Natural killer cell treated with Interleukin-12 subunit alpha and Interleukin-12 subunit beta and Interleukin-15 and Interleukin-18, amount 100 ng/mL, for 72 hours (primary cell): ENCODE results near the gene PMPCA. TPM values are rescaled to one million over a fixed set of nuclear protein-coding genes. Genes with fewer than 3 reads are reported as not detected.

Experiments
- ATAC-seq, 2 donors: fragments of 150-1000 bp; cut with Tn5 transposase in 1 of 2; sonication (Bioruptor Pico), chemical (Tn5 transposase) in 1 of 2; 2 replicates each; pipeline ENCODE4 v1.10.0; 2021
- DNase-seq: peaks from one replicate; pipeline ENCODE4 v3.0.0; 2022; ENCODE audit warnings: low spot score
- H3K27ac Mint-ChIP-seq, 2 donors: 1 replicate in 1 of 2; 2 replicates in 1 of 2; pipeline ENCODE4 v1.8.0; 2022; ENCODE audit warnings: mixed read lengths in 2 of 2, mild to moderate bottlenecking in 1 of 2, moderate library complexity in 1 of 2
- H3K27me3 Mint-ChIP-seq, 2 donors: 1 replicate in 1 of 2; 2 replicates in 1 of 2; pipeline ENCODE4 v1.8.0; 2022; ENCODE audit warnings: mixed read lengths in 2 of 2
- H3K36me3 Mint-ChIP-seq: one replicate; pipeline ENCODE4 v1.8.0; 2022; ENCODE audit warnings: mixed read lengths
- H3K4me1 Mint-ChIP-seq, 2 donors: 1 replicate in 1 of 2; 2 replicates in 1 of 2; pipeline ENCODE4 v1.8.0; 2022; ENCODE audit warnings: low read depth in 2 of 2, mixed read lengths in 2 of 2, mild to moderate bottlenecking in 1 of 2
- H3K4me3 Mint-ChIP-seq: one replicate; pipeline ENCODE4 v1.8.0; 2022; ENCODE audit warnings: mixed read lengths
- H3K9me3 Mint-ChIP-seq: 2 replicates; pipeline ENCODE4 v1.8.0; 2022; ENCODE audit warnings: mixed read lengths
- total RNA-seq, 2 donors: library from RNA; stranded (reverse); gene quantifications; one replicate each; pipeline ENCODE4 v1.2.3, GENCODE V29; 2022

The PMPCA gene, protein sequence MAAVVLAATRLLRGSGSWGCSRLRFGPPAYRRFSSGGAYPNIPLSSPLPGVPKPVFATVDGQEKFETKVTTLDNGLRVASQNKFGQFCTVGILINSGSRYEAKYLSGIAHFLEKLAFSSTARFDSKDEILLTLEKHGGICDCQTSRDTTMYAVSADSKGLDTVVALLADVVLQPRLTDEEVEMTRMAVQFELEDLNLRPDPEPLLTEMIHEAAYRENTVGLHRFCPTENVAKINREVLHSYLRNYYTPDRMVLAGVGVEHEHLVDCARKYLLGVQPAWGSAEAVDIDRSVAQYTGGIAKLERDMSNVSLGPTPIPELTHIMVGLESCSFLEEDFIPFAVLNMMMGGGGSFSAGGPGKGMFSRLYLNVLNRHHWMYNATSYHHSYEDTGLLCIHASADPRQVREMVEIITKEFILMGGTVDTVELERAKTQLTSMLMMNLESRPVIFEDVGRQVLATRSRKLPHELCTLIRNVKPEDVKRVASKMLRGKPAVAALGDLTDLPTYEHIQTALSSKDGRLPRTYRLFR
- total RNA-seq, result 100 to 1,000 TPM in 1 of 2 donors, 10 to 100 TPM in 1; 66.2 to 107 TPM

DNA sequence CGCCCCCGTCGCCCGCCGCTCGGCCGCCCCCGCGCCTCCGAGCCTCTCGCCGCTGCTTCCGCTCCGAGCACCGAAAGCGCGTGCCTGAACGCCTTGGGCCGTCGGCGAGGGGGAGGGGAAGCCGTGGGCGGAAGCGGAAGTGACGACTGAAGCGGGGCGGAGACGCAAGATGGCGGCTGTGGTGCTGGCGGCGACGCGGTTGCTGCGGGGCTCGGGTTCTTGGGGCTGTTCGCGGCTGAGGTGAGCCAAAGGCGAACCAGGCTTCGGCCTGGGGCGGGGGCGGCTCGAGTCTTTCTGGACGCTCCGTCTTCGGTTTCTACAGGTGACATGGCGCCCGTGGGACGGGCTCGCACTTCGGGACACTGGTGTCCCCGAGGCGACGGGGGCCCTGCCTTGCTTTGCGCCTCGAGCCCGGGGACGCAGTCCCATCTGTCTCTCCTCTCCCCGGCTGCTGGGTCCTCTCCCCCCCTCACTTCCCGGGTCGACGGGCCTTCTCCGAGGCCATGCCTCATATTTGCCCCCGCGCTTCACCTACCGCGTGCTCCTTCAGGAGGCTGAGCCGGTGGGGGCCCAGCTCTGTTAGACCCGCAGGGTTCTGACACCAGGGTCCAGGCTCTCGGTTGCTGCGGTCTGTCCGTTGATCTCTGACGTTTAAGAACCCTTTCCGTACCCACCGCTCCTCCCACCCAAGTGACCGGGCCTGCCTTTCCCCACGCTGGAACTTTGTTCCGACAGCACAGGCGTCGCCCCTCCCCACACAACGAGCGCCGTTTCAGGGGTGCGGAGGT is at the start of gene PMPCA, which contains the start of gene ENTR1:
PMPCA (plus strand) TSS at position 159 of the 788 bp plus-strand sequence; CDS start at position 170, 11 bp downstream.
ENTR1 (minus strand) TSS at position 115 of the 788 bp plus-strand sequence. CDS start 217 bp downstream, outside the sequence.
- ATAC-seq (peak; percentile 92 to 97), DNase-seq (peak; percentile 96)
- Mint-ChIP-seq H3K4me3 (peak within 1 kb of the TSS; percentile 90), H3K36me3 (peaks cover 16% of the 10 kb centered on the region), H3K27me3 (no peaks in the 10 kb centered on the region), H3K4me1 (peaks cover 29 to 30% of the 10 kb centered on the region in 2 donors), H3K27ac (peak within 1 kb of the TSS; percentile 86 to 91), H3K9me3 (no peaks in the 10 kb centered on the region)

DNA sequence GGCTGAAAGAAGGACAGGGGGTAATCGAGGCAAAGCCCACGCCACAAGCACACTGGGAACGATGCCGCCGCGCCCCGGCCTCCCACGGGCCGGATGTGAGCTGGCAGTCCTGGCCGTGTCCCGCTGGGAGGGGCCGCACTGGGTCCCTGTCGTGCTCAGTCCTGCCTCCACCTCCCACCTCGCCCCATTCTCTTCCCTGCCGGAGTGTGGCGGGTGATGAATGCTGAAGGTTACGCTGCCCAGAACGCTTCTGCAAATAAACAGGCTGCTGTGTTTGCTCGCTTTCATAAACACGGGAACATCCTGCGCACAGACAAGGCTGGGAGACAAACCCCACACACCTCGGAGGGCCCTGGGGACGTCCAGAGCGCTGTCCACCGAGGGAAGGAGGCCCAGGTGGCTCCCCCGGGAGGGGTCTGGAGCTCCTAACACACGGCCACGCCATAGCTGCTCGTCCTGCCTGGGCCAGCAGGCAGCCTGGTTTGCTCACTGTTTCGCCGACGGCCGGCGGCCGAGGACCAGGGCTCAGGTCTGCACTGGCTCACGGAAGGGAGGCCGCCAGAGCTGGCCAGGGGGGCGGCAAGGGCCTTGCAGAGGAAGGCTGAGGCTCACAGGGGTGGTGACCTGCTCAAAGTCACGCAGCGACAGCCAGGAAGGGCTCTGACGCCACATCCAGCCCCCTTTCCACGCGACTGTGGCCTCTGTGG is 49.3 kb upstream of the PMPCA start:
- H3K27ac Mint-ChIP-seq, result no peak overlapping the region
- ATAC-seq, result no peak
- no peaks in the 10 kb centered on the region for H3K27me3 Mint-ChIP-seq
- no peak overlapping the region for H3K4me3 Mint-ChIP-seq
- no peaks in the 10 kb centered on the region for H3K9me3 Mint-ChIP-seq
- H3K36me3 Mint-ChIP-seq, result no peaks in the 10 kb centered on the region
- no peaks in the 10 kb centered on the region for H3K4me1 Mint-ChIP-seq
- no peak for DNase-seq

DNA sequence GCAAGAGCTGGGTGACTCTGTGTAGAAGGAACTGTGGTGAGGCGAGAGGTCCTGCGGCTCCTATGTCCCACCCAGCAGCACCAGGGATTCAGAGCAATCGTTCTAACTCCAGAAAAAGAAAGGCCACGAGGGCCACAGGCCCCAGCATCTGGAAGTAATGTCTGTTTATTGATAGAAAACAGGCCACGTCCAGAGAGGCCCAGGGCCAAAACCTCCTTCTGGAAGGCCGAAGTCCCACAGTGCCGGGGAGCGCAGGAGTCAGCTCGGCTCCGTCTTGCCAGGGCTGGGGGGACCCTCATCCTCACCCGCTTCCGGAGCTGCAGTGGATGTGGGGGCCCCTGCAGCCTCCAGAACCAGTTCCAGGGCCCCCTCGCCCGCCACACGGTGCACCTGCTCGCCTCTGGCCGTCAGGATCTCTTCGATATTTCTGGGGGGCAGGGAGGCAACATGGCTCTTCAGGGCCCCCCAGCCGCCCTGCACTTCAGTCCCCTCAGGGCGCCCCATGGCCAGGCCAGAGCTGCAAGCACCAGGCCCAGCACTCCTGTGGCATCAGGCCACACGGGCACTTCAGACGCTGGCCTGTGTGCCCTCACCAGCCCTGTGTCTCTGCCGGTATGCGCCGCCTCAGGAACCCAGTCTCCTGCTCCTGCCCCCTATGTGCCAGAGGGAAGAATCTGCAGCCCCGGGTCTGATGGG is 48.6 kb upstream of the PMPCA start:
- no peak overlapping the region for H3K4me3 Mint-ChIP-seq
- H3K27ac Mint-ChIP-seq, result no peak overlapping the region
- H3K4me1 Mint-ChIP-seq, result no peaks in the 10 kb centered on the region
- no peaks in the 10 kb centered on the region for H3K27me3 Mint-ChIP-seq
- DNase-seq, result no peak
- no peak for ATAC-seq
- no peaks in the 10 kb centered on the region for H3K9me3 Mint-ChIP-seq
- H3K36me3 Mint-ChIP-seq, result no peaks in the 10 kb centered on the region

DNA sequence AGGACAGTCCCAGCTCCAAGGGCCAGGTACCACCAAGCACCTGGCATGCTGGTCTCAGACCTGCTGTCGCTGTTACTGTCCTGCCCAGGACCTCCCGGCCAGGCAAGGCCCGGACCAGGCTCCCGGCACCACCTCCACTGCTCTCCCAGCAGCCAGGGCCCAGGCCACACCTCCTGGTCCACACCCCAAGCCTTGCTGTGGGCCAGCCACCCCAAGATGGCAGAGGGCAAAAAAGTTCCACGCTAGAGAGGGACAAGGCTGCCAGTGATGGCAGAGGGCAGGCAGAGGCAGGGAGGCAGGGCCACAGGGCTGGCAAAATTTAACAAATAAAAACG is 48.0 kb upstream of the PMPCA start:
- Mint-ChIP-seq H3K4me3 (no peak overlapping the region), H3K9me3 (no peaks in the 10 kb centered on the region), H3K36me3 (no peaks in the 10 kb centered on the region), H3K27ac (no peak overlapping the region), H3K27me3 (no peaks in the 10 kb centered on the region), H3K4me1 (no peaks in the 10 kb centered on the region)
- DNase-seq (no peak), ATAC-seq (no peak)

DNA sequence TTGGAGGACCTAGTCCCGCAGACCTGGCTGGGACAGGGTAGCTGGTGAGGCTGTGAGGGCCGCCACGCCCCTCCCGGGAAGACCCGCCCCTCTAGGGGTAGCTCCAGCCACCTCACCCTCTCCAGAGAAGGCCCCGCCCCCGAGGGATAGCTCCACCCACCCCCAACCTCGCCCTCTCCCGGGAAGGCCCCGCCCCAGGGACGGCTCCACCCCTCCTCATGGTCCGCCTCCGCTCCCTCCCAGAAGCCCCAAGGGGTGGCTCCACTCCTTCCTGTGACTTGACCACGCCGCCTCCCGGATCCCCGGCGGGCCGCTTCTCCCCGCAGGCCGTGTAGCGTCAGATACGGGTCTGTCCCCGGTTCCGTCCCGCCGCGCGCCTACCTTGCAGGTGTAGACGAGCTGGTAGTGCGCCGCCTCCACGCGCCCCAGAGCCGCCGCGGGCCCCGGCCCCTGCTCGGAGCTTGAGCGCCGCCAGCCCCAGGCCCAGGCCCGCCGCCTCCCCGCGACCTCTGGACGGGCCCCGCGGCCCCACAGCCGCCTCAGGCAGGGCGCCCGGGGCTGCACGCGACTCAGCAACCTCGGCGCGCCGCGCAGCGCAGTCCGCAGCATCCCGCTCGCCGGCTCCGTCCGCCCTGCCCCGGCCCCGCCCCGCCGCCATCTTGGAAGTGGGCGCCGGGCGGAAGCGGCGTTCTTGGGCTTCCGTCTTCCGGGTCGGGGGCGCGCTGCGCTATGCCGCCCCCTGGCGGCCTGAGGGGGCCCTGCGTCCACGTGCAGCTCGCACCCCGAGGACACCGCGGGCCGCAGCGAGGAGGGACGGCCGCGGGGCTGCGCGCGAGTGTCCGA is 47.1 kb upstream of the PMPCA start, which contains the start of gene DNLZ:
DNLZ (minus strand) TSS at position 639 of the 843 bp plus-strand sequence; CDS start at position 609, 30 bp downstream.
- H3K27me3 Mint-ChIP-seq, result no peaks in the 10 kb centered on the region
- H3K36me3 Mint-ChIP-seq, result no peaks in the 10 kb centered on the region
- H3K27ac Mint-ChIP-seq, result no peak within 1 kb of the TSS
- DNase-seq, result peak; percentile 95
- ATAC-seq, result peak; percentile 95 to 96
- no peaks in the 10 kb centered on the region for H3K4me1 Mint-ChIP-seq
- H3K9me3 Mint-ChIP-seq, result no peaks in the 10 kb centered on the region
- peak within 1 kb of the TSS; percentile 71 for H3K4me3 Mint-ChIP-seq

DNA sequence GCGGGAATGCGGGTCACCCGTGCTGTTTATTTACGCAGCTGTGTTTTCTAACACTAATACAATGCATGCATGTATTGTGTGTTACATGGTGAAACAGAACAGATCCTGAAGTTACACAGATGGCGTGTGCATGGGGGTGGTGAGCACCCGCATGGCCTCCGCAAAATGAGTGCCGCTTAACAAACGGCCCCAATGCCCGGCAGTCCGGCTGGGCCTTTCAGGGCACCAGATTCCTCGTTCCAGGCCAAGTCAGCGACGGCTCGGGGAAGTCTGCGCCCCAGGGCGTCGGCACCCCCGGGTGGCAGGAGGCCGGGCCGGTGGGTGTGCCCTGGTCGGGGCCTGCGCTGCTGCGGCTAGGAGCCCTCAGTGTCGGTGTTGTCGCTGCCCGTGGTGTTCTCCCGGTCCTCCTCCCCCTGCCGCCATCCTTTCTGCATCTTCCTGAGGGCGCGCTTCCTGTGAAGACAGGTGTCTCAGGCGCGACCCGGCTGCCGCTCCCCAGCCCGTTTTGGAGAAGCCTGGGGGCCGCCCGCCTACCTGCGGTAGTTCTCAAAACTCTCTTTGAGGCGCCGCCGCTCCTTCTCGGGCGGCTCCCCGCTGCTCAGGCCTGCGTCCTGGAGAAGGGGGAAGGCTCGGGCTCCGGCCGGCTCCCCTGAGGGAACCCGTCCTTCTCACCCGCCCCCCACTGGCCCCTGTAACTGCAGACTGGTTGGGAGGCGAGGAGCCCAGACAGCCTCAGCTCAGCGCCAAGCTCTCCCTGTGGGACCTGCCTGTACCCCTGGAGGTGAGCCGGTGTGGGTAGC is 46.3 kb upstream of the PMPCA start:
- DNase-seq, result no peak
- no peak for ATAC-seq
- no peaks in the 10 kb centered on the region for H3K36me3 Mint-ChIP-seq
- H3K27ac Mint-ChIP-seq, result no peak overlapping the region
- H3K4me1 Mint-ChIP-seq, result no peaks in the 10 kb centered on the region
- H3K4me3 Mint-ChIP-seq, result peak overlapping the region; percentile 34
- no peaks in the 10 kb centered on the region for H3K9me3 Mint-ChIP-seq
- no peaks in the 10 kb centered on the region for H3K27me3 Mint-ChIP-seq

DNA sequence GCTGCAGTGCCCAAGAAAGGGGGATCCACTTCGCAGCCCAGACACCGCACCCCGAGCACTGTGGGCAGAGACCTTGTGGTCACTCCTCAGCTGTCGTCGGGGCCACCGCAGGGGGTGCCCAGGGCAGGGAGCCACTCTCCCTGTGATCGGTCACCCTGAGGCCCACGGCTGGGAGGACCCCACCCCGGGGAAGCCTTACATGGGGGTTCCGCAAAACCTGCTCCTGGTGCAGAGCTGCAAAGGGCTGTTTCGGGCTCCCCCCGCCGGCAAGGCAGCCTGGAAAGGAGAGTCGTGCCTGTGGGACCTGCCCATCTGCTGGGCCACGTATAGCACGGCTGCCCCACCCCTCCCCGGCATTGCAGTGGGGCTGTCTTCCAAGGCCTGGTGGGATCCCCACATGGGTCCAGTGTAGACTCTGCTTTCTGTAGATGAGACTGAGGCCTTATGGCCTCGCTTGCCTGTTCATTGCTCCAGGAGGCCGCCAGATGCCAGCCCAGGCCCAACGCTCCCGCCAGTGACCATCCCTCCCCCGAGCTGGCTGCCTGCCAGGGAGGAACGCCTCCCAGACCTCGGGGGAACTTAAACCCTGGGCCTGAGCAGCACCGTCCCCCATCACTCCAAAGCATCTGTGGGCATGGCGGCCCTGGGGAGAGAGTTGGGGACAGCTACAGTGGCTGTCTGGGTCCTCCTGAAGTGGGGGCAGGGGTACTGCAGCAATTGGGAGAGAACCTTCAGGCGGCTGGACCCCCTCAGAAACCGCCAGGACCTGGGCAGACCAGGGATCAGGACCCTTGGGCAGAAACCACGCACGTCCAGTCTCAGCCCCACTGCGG is 45.3 kb upstream of the PMPCA start:
- Mint-ChIP-seq H3K27me3 (no peaks in the 10 kb centered on the region), H3K9me3 (no peaks in the 10 kb centered on the region)
- no peak for ATAC-seq

DNA sequence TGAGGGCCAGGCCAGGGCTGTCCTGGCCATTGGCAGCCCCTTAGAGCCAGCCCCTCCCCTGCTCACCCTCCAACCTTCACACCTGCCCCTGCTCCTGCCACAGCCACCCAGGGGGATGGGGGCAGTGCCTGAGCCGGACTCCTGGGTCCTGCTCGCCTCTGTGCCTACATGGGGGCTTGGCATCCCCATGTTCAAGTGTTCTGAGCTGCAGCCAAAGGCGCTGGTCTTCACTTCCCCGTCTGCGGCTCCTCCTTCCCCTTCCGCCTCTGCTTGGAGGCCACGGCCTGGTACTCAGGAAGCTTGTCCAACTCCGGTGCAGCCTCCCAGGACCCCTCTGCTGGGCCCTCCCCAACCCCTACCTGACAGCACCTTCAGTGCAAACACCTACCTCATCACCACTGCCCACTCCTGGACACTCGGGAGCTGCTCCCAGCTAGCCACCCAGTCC is 44.7 kb upstream of the PMPCA start:
- Mint-ChIP-seq H3K4me1 (no peaks in the 10 kb centered on the region), H3K27me3 (no peaks in the 10 kb centered on the region)
- DNase-seq, result no peak

More for the DNA sequence above, 45.3 kb upstream of the PMPCA start:
- no peaks in the 10 kb centered on the region for H3K4me1 Mint-ChIP-seq
- no peak for DNase-seq
- no peak overlapping the region for H3K27ac Mint-ChIP-seq
- no peaks in the 10 kb centered on the region for H3K36me3 Mint-ChIP-seq
- H3K4me3 Mint-ChIP-seq, result no peak overlapping the region

DNA sequence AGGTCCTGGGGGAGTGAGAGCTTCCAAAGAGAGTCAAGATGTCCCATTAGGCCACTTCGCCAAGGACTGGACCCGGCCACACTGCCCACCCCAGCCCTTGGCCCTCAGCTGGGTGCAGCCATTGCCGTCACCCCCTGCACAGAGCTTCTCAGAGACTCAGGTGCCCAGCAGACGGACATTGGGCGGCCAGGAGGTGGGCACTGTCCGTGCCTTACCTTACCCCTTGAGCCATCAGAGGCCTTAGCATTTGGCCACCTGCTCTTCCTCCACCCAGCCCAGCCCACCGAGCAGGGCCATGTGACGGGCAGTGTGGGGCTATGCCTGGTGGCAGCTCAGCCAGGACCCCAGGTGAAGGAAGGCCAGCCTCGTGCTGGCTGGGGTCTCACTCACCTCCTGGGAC is 43.6 kb upstream of the PMPCA start:
- Mint-ChIP-seq H3K36me3 (no peaks in the 10 kb centered on the region), H3K9me3 (no peaks in the 10 kb centered on the region), H3K4me3 (no peak overlapping the region), H3K27me3 (no peaks in the 10 kb centered on the region), H3K4me1 (no peaks in the 10 kb centered on the region), H3K27ac (no peak overlapping the region)
- no peak for DNase-seq
- no peak for ATAC-seq

More for the DNA sequence above, 44.7 kb upstream of the PMPCA start:
- H3K4me3 Mint-ChIP-seq, result no peak overlapping the region
- no peak for ATAC-seq
- no peak overlapping the region for H3K27ac Mint-ChIP-seq
- H3K9me3 Mint-ChIP-seq, result no peaks in the 10 kb centered on the region
- H3K36me3 Mint-ChIP-seq, result no peaks in the 10 kb centered on the region

DNA sequence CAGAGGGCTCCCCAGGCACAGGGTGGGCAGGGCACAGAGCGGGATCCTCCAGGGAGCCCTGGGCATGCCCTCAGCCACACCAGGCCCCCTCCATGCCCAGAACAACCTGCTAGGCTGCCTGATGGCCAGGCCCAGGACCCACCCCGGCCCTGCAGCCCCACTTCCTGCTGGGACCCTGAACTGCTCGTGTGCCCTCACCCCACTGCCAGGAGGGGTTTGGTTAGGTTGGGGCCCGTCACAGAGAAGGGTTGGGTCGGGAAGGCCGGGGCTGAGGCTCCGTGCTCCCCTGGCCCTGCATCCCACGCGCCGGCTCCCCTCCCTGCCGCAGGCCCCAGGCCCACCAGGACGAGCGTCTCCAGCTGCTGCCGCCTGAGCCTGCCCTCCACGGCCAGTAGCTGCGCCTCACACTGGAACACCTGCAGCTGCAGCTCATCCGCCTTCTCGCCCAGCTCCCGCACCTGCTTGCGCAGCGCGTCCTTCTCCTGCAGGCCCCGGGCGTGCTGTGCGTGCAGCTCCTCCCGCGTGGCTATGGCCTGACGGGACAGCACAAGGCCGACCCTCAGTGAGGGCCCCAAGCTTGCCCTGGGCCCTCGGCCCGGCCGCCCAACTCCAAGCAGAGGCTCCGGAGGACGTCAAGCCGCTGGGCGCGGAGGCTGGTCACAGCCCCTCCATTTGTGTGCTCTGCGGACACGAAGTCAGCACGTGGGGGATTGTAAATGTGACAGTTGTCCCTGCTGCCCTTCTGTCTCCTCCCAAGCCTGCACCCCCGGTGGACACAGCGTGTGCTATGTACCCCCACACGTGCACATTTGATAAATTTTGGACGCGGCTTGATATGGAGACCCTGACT is 42.9 kb upstream of the PMPCA start:
- Mint-ChIP-seq H3K36me3 (no peaks in the 10 kb centered on the region), H3K9me3 (no peaks in the 10 kb centered on the region), H3K27me3 (no peaks in the 10 kb centered on the region), H3K4me1 (no peaks in the 10 kb centered on the region), H3K4me3 (no peak overlapping the region), H3K27ac (no peak overlapping the region)
- ATAC-seq (no peak), DNase-seq (no peak)
